DMS114 treated with DMSO at 0.1 percent for 48 hours (cell line): ENCODE data around the gene POFUT2.

Experiments
- DNase-seq: peaks from one replicate; lab custom pipeline; 2025; ENCODE audit not compliant: unreplicated experiment; lab: John Stamatoyannopoulos, UW

Gene POFUT2

DNA sequence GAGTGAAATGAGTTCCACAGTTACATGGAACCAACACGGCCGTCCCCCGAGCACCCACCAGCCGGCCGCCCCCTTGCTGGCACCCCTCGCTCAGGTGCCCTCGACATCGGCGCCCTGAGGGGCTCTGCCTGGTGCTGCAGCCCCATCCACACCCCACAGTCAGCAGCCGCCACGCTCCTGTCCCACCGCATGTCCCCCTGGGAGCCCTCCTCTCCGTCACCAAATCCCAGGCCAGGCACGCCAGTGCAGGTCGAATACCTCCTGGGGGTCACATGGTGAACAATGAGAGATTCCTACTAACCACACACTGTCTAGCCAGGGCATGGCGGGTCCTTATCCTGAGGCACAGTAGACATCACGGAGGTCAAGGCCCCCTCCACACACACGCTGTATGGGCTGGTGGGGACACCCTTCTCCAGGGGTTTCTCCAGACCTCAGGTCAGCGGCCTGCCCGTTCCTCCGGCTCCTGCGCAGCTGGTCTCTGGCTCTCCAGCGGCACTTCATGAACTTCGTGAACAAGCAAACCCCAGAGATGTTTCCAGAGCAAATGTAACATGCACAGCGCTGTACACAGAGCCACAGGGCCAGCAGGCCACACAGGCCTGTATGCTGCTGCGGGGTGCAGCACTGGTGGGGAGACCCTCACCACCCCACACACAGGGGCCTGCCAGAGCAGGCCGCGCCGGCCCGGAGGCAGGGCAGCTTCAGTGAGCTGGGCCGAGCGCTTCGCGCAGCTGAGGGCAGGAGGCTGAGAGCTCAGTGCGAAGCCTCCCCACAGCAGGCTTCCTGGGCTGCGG is 21.8 kb downstream of the POFUT2 start:
- no peak for DNase-seq

DNA sequence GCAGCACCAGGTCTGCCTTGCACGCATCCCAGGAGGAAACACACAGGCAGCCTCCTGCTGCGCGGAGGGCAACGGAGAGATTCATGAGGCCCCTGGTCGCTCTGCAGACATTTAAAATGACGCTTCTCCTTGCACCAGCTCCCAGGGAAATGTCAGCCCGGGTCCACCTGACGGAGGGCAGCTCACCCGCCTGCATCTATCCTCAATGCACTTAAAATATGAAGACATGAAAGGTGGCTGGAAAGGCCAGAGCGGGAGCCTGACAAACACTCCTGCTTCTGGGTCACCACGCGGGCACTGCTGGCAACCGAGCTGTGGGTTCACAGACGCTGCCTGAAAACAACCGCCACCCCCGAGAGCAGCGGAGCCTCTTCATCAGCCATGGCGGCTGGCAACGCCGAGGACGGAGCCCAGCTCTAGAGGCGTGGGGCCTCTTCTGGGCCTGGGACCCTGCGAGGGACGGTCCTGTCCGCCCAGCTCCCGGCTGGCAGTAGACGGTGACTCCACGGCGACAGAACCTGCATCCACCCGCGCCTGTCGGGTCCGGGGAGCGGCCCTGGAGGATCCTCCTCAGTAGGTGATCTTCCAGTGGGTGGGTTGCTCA is 22.7 kb downstream of the POFUT2 start:
- DNase-seq = no peak

DNA sequence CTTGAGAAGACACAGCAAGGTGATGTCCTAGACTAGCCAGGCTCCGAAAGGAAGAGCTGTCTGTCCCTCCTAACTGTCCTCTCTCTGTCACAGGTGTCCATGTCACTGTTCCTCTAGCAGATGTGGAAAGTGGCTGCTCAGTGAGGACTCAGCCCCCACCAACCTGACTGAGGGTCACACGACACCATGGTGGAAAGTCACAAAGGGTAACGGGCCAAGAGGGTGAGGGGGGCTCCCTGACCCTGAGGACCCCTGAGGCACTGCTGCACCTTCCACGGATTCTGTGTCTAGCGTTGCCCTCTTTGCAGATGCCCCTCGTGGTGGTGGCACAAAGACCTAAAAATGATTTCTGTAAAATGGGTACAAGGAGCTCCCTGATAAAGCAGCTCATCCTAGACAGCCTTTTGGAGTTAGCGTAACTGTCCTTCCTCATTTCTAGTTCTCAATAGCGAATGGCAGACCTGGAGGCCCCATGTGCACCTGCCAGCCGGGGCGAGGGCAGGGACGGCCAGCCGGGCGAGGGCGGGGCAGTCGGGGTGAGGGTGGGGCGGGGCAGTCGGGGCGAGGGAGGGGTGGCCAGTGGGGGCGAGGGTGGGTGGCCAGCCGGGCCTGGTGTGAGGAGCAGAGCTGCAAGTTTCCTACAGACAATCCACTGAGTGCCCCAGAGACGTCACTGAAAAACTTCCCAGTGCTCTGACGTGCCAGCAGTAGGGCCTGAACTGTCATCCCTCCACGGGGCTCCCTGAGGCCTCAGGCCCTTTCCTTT is 23.4 kb downstream of the POFUT2 start:
- DNase-seq = no peak

DNA sequence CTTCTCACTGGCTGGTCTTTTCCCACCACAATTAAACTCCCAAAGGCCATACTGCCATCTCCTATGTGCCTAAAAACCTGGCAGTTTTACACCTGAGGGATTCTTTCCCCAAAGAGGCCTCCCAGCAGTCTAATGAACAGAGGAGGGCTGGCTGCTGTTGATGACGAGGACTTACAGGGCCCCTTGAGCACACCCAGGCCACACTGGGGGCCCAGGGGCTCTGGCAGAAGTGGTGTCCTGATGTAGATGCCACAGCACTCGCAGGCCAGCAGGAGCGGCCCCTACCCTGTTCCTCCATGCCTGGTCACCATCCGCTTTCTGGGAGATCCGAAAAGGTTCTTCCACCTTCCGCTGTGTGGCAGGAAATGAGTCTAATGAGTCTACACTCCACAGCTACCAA is 24.2 kb downstream of the POFUT2 start:
- DNase-seq = no peak

DNA sequence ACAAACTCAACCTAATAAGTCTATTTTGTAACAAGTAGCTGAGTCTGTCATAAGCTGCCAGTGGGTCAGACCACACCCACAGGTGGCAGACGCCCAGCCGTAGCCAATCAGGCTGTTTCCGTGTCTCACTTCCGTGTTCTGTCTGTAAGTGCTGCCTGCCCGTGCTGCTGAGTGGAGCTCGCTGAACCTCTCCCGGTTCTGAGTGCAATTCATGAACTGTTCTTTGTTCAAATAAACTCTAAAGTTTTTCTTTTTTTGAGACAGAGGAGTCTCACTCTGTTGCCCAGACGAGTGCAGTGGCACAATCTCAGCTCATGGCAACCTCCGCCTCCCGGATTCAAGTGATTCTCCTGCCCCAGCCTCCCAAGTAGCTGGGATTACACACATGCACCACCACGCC is 25.1 kb downstream of the POFUT2 start:
- no peak for DNase-seq

DNA sequence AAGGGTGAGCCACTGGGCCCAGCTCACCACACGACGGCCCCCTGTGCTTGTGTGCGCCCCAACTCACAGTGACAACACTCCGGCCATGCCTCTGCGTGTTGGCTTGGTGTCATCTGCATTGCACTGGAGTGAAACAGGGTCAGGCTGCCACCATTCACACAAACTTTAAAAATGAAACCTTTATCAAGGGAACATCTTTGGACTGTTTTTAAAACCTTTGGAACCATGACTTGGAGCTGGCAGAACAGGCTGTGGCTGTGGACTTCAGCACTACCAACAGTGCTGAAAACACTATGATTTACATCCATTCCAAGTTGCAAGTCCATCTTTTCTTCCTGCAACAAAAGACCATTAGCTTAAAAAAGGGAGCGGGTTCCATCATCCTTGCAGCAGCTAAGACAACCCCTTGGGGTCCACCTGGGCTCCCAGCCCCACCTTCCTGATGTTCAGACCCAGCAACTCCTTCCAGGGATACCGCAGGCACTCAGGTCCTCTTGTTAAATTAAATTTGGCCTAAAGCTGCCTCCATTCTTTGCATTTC is 25.6 kb downstream of the POFUT2 start:
- no peak for DNase-seq

DNA sequence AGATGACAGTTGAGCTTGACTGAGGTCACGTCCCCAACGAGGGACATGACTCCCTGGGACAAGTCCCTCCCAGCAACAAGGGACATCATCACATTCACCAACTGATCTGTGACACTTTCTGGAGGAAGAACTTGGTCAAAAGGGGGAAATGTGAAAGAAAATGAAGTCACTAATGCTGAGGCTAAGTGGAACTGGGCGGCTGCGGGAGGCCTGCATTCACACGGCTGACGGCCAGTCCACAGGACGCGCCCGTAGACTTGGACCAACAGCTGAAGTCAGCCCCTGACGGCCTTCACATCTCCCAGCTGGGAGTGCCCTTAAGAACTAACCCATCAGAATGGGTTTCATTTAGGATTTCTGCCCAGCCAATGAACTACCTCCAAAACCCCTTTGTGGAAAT is 26.6 kb downstream of the POFUT2 start:
- DNase-seq = no peak

DNA sequence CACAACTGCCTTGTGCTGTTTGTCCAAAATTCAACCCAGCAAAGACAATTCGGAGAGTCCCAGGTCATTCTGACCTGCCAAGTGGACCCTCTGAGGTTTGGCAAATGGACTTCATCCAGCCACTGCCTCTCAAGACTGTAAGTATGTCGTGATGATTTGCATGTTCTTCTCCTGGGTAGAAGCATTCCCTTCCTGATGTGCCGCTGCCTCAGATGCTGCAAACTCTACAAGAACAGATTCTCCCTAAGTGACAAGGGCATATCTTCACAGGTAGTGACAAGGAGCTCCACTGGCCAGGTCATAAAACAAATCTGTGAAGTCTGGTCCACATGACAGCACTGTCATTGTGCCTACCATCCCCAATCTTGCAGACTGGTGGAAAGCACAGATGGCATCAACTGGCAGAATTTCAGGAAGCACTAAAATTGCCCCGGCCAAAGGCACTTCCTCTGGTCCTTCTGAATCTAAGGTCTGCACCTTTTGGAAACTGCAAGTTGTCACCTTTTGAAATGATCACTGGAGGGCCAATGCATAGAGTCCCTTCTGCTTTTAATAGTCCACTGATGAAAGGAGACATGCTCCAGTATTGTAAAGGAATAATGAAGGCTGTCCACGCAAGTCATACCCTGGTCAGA is 27.4 kb downstream of the POFUT2 start:
- no peak for DNase-seq

DNA sequence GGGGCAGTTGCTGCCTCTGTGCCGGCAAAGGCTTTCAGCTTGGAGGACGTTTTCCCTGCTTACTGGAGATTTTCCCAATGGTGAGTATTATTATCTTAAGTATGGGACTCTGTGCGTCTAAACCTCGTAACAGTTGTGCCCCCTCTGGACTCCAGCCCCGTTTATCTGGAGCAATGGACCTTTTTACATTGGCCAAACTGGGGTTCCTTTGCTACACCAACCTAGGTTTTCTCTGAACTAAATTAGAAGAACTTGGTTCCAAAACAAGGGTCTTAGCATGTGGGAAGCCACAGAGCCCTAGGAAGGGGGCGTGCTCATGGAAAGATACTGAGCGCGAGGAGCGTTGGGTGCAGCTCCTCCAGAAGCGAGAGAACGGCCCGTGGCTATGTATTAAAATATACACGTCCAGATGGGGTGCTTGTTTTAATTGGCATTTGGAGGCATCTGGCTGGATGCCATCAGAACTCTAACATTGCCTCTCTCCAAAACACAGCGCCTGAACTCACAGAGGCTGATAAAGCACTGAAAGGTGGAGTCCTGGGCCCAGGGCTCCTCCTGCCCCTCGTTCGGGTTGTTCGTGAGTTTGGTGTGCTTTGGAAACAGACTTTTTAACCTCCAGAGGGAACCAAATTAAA is 28.4 kb downstream of the POFUT2 start:
- DNase-seq = no peak

DNA sequence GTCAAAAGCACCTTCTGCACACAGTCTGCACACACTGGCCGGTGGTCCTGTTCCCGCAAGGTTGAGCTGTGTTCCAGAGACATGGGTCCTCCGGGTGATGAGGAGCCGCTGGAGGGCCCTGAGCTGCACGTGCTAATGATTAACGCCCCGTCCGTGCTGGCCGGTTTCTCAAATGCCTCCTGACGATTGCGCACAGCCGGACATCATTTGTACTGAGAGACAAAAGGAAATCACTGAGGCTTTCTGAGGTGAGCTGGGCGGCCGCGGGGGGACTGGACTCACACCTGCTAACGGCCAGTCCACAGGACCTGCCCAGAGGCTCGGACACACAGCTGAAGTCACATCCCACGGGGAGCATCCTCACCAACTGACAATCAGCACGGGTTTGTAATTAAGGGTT is 29.2 kb downstream of the POFUT2 start:
- no peak for DNase-seq

DNA sequence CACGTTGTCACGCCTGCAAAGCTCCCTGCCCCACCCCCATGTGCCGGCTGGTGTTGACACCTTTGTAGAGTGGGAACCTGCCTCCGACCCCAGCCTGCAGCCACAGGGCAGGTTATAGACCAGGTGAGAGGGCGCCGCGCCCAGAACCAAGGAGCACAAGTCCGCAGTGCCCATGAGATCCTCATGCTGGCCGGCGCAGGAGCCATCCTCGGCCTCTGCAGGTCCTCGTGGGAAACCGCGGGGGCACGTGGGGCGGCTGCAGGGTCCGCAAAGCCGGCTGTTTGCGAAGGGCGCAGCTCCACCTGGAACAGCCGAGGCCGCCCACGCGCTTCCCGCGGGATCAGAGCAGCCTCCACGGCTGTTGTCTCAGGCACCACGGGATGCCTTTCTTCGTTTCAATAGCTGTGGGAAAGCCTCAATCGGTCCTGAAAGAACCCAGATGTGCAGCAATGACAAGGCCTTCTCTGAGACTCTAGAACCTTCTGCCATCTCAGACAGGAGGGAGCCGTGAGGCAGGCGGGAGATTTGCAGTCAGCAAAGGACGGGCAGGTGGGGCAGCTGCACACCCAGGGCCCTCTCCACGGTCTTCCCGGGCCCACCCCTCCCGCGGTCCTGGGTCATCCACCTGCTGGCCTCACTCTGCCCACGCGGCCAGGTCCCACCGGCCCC is 29.9 kb downstream of the POFUT2 start:
- DNase-seq = no peak

DNA sequence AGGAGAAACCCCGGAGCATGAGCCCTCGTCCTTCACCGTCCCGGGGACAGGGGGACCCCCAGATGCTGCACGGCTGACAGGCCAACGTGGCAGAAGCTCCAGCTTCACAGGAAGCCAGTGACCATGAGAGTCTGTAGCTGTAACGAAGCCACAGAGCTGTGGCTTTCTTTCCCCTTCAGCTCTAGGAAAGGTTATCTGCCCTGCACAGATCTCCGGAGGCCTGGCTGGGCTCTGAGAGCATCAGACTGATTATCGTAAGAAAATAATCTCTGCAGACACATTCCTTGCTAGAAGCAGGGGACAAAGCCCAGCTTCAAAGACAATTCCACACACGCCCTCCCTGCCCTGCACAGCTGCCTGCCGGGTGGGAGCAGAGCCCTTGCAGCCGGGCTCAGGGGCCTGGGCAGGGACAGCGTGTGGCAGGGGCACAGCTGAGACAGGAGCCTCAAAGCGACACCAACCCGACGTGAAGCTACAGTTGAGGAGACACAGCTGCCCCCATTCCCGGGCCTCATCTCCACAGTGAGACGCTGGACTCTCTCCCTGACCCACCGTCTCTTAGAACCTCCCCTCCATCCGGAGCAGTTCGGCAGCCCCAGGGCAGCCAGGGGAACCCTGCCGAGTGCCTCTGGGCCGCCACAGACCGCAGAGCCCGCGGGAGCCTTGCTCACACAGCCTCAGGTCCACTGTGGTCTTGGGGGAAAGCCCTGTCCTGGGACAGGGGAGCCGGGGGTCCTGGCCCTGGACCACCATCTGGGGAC is 30.6 kb downstream of the POFUT2 start:
- DNase-seq = no peak

DNA sequence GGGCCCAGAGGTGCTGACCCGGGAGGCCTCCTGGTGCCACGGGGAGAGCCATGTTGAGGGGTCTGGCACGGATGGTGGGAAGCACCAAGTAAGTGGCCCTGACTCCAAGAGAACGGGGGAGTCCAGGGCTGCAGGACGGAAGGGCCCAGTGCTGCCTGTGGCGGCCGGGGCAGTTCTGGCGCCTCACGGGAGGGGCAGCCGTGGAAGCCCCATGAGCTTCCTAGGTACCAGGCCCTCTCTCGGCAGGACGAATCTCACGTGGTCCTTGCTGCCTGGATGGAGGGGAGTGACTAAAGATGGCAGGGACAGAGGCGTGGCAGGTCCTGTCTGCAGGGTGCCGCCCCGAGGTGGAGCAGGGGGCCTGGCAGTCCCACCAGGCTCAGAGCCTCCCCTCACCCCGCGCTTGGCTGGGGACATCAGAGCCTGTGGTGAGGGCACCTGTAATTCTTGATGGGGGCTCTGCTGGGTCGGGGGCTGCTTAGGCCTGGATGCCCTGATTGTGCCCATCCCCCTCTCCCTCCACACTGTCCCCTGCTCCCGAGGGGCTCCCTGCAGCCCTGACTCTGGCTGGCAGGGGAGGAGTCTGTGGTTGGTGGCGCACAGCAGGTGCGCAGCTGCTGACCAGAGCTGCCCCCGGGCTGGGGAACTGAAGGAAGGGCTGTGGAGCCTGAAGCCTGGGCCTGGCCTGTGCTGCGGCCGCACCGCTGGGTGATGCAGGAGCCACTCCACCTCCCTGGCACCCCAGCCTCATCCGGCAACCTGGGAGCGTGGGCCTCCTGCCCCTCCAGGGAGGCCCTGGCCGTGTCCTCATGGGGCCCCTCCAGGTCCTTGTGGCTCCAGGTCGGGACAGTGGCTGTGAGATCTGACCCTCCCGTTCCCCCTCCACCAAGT is 31.4 kb downstream of the POFUT2 start:
- DNase-seq = no peak

DNA sequence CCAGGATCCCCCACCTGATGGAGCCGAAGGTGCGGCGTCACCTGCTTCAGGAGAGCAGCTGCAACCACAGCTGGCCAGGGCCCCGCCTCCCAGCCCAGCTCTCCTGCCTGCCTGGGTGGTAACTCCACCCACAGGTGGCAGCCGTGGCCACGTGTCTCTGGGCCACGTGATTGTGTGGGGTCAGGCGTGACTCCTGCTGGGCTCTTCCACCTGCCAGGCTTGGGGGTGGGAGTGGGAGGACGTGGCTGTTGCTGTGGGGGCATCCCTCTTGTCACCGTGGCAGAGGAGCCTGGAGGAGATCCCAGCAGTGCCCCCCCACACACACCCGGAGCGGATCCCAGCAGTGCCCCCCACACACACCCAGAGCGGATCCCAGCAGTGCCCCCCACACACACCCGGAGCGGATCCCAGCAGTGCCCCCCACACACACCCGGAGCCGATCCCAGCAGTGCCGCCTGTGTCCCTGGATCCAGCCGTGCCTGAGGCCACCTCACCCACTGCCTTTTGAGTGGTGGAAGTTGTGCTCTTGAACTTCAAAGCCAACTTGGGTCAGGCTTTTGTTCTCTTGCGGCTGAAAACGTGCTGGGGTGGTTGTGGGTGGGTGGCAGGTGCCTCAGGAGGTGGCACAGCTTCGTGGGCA is 32.2 kb downstream of the POFUT2 start:
- DNase-seq = no peak

DNA sequence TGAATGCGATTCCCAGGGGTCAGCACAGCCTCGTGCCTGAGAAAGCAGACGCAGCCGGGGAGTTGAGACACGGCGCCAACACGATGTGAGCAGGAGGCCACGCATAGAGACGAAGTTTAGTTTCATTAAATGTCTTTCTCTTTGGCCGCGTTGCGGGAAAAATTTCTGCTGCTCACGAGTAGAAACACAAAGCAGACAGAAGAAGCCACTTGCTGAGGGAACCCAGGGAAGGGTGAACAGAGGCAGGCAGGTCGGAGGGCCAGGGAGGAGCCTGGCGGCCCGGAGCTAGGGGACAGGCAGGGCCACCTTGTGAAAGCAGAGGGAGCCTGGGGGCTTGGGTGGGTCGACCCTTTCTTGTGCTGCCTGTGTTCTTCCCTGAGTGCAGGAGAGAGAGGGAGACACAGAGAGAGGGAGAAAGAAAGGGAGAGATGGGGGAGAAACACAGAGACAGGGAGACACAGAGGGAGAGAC is 33.2 kb downstream of the POFUT2 start:
- DNase-seq = no peak

DNA sequence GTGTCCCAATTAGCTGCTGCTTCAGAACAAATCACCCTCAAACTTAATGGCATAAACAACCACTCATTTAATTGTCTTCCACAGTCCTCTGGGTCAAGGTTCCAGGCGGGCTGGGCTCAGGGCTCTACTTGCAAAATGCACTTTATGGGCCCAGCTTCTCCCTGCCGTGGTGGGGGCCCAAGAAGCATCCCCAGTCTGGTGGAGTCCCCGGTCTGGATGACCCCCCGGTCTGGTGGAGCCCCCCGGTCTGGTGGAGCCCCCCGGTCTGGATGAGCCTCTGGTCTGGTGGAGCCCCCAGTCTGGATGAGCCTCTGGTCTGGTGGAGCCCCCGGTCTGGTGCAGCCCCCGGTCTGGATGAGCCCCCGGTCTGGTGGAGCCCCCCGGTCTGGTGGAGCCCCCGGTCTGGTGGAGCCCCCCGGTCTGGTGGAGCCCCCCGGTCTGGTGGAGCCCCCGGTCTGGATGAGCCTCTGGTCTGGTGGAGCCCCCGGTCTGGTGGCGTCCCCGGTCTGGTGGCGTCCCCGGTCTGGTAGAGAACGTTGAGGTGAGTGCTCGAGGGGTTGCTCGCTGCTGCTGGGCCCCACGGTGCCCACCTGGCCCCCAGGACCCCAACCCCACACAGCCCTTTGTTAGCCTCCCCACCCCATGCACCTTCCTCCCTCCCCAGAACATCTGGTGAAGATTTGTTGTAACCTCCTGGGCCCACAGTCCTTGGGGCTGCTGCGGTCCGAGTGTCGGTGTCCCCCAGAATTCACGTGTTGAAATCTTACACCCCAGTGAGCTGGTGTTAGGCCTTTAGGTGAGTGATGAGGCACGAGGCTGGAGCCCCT is 33.8 kb downstream of the POFUT2 start:
- no peak for DNase-seq

DNA sequence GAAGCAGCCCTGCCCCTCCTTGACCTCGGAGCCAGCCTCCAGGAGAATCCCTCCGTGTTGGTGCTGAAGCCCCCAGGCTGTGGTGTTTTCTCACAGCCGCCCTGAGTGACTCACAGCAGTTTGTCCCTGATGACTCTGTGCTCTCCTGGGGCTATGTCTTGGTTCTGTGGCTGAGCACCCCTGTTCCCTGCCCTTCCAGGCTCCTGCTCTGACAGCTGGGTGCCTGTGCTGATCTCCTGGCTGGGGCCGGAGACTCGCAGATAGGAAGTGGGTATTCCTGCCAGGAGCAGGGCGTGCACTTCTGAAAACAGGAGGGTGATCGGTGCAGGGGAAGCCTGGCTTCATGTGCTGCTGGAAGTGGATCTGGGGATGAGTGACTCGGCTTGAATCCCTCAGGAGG is 34.5 kb downstream of the POFUT2 start:
- no peak for DNase-seq
